Activated CD4-positive, alpha-beta T cell treated with anti-CD3 and anti-CD28 coated beads, Interleukin-2, amount 50 U/mL, for 48 hours (primary cell): ENCODE data around the gene MPC2.
"Not testable (repeated sequence)": the region's sequence is repeated elsewhere in the genome, so short reads cannot be mapped to it uniquely, and the experiment has no call there.

Experiments used
- DNase-seq, 2 experiments: peaks; one replicate each; pipeline ENCODE4 v3.0.0-alpha.2; 2020

Gene MPC2

GRCh38 chr1:167904652-167905130 lies 32.2 kb downstream of the MPC2 start:
- DNase-seq = no peak

- no peak for DNase-seq
Observed at GRCh38 chr1:167900907-167901306, 36.0 kb downstream of the MPC2 start.

GRCh38 chr1:167899253-167899681 lies 37.6 kb downstream of the MPC2 start:
- DNase-seq = no peak

GRCh38 chr1:167898578-167899222 lies 38.2 kb downstream of the MPC2 start:
- DNase-seq = no peak

- no peak for DNase-seq
Observed at GRCh38 chr1:167893798-167894197, 43.1 kb downstream of the MPC2 start.

GRCh38 chr1:167890400-167890799 lies 46.5 kb downstream of the MPC2 start:
- DNase-seq = no peak

GRCh38 chr1:167887187-167887586 lies 49.7 kb downstream of the MPC2 start:
- not testable (repeated sequence) for DNase-seq

- no peak for DNase-seq
Observed at GRCh38 chr1:167882376-167882775, 54.5 kb downstream of the MPC2 start.

GRCh38 chr1:167881786-167882185 lies 55.1 kb downstream of the MPC2 start:
- no peak for DNase-seq

- DNase-seq = no peak
Observed at GRCh38 chr1:167881069-167881468, 55.8 kb downstream of the MPC2 start.

GRCh38 chr1:167880580-167881021 lies 56.3 kb downstream of the MPC2 start:
- no peak for DNase-seq

GRCh38 chr1:167879508-167879907 lies 57.4 kb downstream of the MPC2 start:
- DNase-seq = no peak

GRCh38 chr1:167878372-167879160 lies 58.3 kb downstream of the MPC2 start:
- no peak for DNase-seq

GRCh38 chr1:167876597-167877175 lies 60.2 kb downstream of the MPC2 start:
- no peak for DNase-seq

GRCh38 chr1:167871331-167871730 lies 65.5 kb downstream of the MPC2 start:
- no peak for DNase-seq

- not testable (repeated sequence) for DNase-seq
Observed at GRCh38 chr1:167869157-167870001, 67.5 kb downstream of the MPC2 start.

GRCh38 chr1:167866739-167867414 lies 70.0 kb downstream of the MPC2 start:
- not testable (repeated sequence) for DNase-seq
